Activated T-cell treated with anti-CD3 and anti-CD28 coated beads for 48 hours (primary cell): Measurements from ENCODE around the gene GPS1.

Experiments used
- DNase-seq: peaks from one replicate; pipeline ENCODE4 v3.0.0-alpha.2; 2020; ENCODE audit warnings: low read depth

GPS1 gene

GRCh38 chr17:82079001-82079677, 27.4 kb downstream of the GPS1 start:
- DNase-seq = no peak

- no peak for DNase-seq
These were observed 28.5 kb downstream of the GPS1 start for GRCh38 chr17:82080048-82080788.

GRCh38 chr17:82080789-82081464, 29.2 kb downstream of the GPS1 start:
- no peak for DNase-seq

- no peak for DNase-seq
These were observed 29.8 kb downstream of the GPS1 start for GRCh38 chr17:82081546-82081945.

- DNase-seq = no peak
These were observed 30.3 kb downstream of the GPS1 start for GRCh38 chr17:82081966-82082365.

- DNase-seq = no peak
These were observed 30.8 kb downstream of the GPS1 start for GRCh38 chr17:82082456-82082855.

GRCh38 chr17:82083009-82083408, 31.3 kb downstream of the GPS1 start:
- no peak for DNase-seq

- no peak for DNase-seq
These were observed 32.0 kb downstream of the GPS1 start for GRCh38 chr17:82083533-82084359.

- DNase-seq = no peak
These were observed 32.8 kb downstream of the GPS1 start for GRCh38 chr17:82084373-82085030.

- DNase-seq = no peak
These were observed 33.5 kb downstream of the GPS1 start for GRCh38 chr17:82085031-82085861.

GRCh38 chr17:82085931-82086764, 34.5 kb downstream of the GPS1 start:
- no peak for DNase-seq

GRCh38 chr17:82086941-82087906, 35.5 kb downstream of the GPS1 start:
- no peak for DNase-seq

GRCh38 chr17:82087961-82088837, 36.5 kb downstream of the GPS1 start:
- DNase-seq = no peak

- DNase-seq = no peak
These were observed 37.4 kb downstream of the GPS1 start for GRCh38 chr17:82088838-82089722.

- no peak for DNase-seq
These were observed 38.2 kb downstream of the GPS1 start for GRCh38 chr17:82089723-82090548.
